IPS-18a (cell line): Measurements from ENCODE around the gene BABAM2.

ENCODE experiments used
- H3K27ac ChIP-seq: one replicate; pipeline ENCODE4 v1.5.1; 2013; ENCODE audit warnings: low read length
- H3K27me3 ChIP-seq: one replicate; pipeline ENCODE4 v1.6.1; 2013; ENCODE audit warnings: mild to moderate bottlenecking, low read length; ENCODE audit not compliant: control insufficient read depth, insufficient read depth
- H3K36me3 ChIP-seq: one replicate; pipeline ENCODE4 v1.6.1; 2013; ENCODE audit warnings: low read depth, low read length; ENCODE audit not compliant: control insufficient read depth
- H3K4me1 ChIP-seq: one replicate; pipeline ENCODE4 v1.6.1; 2013; ENCODE audit warnings: low read depth, low read length; ENCODE audit not compliant: control insufficient read depth
- H3K4me3 ChIP-seq: one replicate; pipeline ENCODE4 v1.5.1; 2013; ENCODE audit warnings: low read length
- H3K9ac ChIP-seq: one replicate; pipeline ENCODE4 v1.6.1; 2013; ENCODE audit warnings: mild to moderate bottlenecking, low read length, moderate library complexity
- H3K9me3 ChIP-seq: one replicate; pipeline ENCODE4 v1.6.1; 2013; ENCODE audit warnings: low read depth, low read length; ENCODE audit not compliant: control insufficient read depth

BABAM2 gene

DNA sequence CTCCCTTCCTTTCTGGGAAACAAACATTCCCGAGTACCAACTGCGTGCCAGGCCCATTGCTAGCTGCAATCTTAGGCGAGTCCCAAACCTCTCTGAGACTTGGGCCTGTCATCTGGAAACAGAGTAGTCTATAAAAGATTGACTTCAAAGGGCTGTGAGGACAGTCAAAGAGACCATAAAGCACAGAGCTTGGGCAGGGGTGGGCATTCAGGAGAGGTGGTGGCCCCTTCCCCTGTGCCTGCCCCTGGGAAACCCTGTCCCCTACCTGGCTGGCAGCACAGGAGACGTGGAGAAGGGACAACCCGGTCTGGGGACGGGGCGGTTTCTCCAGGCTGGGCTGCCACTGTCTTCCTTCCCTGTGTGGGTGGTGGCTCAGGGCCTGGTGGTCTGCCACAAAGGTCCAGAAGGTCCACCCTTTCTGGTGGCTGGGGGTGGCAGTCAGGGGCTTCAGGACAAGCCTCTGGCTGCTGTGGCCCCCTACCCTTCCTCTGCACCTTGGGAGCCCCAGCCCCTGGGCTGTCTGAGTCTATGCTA lies 468.2 kb downstream of the BABAM2 start:
- Histone ChIP-seq H3K36me3 (no peaks in the 10 kb centered on the region), H3K27ac (no peak overlapping the region), H3K9ac (no peak overlapping the region), H3K4me3 (no peak overlapping the region), H3K27me3 (peaks cover 7% of the 10 kb centered on the region), H3K9me3 (no peaks in the 10 kb centered on the region), H3K4me1 (no peaks in the 10 kb centered on the region)

DNA sequence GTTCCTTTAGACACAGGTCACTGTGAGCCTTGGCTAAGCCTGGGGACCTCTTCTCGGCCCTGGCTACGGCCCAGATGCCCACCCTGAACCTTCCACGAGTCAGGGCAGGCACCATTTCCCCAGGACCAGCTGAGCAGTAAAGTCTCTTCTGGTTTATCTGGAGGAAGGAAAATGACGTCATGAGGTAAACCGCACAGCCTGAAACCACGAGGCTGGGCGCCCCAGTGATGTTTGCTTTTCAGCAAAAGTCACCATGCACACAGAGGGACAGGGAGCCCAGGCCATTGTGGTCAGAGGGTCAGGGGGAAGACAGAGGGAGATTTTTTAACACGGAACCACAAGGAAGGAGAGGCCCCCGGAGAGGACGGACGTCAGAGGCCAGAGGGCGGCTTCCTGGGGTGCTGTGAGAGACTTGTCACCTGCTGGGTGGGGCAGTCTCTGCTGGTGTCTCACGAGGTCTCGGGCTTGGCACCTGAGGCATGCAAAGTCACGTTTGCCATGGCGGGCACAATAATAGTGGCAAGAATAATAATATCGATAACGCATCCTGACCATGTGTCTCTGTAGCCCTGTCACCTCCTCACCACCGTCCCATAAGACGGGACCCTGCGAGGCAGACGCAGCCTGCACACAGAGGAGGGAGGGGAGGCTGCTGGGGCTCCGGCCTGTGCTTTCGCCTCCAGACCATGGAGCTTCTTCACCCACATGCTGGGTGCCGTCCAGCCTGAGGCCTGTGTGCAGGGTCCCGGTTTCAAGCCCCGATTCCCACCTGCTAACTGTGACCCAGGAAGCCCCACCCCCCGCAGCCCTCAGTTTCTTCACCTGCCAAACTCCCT lies 468.9 kb downstream of the BABAM2 start:
- no peaks in the 10 kb centered on the region for H3K4me1 ChIP-seq
- H3K27me3 ChIP-seq, result peaks cover 7% of the 10 kb centered on the region
- H3K27ac ChIP-seq, result no peak overlapping the region
- no peak overlapping the region for H3K4me3 ChIP-seq
- H3K9ac ChIP-seq, result no peak overlapping the region
- H3K9me3 ChIP-seq, result no peaks in the 10 kb centered on the region
- H3K36me3 ChIP-seq, result no peaks in the 10 kb centered on the region

DNA sequence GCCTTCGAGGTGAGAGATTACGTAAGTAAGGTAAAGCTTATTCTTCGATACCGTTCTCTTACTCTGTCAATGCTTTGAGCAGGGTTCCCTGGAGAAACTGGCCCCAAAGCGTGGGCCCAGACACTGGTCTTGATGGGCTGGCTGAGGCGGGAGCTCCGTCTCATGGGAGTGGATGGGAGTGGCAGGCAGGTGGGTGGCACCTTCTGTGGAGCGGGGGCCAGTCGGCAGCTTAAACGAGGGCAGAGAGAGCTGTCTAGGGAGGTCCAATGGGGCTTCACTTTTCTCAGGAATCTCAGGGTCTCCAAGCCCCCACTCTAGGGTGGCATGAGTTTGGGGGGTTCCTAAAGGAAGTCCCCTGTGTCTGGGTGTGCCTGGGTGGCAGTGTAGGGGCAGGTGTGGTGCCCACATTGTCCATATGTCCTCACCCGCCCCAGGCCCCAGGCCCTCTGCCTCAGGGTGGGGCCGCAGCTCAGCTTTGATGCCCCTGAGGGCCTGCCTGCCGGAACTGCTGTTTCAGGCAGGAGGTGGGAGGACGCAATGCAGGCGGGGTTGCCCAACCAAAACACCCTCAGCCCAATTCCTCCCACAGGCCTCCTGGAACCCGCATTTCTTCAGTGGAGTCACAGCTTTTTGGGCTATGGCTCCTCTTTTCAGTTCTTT lies 469.7 kb downstream of the BABAM2 start:
- H3K27ac ChIP-seq, result no peak overlapping the region
- no peaks in the 10 kb centered on the region for H3K36me3 ChIP-seq
- H3K4me1 ChIP-seq, result no peaks in the 10 kb centered on the region
- no peaks in the 10 kb centered on the region for H3K9me3 ChIP-seq
- peaks cover 7% of the 10 kb centered on the region for H3K27me3 ChIP-seq
- no peak overlapping the region for H3K9ac ChIP-seq
- no peak overlapping the region for H3K4me3 ChIP-seq

DNA sequence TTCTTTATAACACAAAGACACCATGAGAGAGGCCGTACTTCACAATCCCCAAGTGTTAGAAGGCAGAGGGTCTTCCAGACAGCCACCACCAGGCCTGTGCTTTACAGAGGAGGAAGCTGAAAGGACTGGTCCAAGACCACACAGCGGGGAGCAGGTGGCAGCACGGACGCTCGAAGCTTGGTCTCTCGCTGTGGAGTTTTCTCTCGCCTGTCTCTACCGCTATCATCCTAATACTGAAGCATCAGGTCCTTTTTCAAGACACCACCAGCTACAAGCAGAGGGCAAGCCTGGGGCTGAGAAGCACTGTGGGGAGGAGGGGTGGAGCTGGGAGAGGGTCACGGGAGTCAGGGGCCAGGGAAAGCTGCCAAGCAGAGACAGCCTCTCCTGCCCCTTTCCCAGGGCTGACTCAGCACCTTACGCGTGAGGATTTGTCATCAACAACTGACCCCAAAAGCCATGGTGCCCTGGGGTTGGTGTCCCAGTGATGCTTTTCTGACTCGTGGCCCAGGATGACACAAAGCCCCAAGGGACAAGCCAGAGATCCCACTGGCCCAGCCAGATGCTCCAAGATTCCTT lies 470.3 kb downstream of the BABAM2 start:
- H3K36me3 ChIP-seq, result no peaks in the 10 kb centered on the region
- H3K27me3 ChIP-seq, result peaks cover 7% of the 10 kb centered on the region
- no peak overlapping the region for H3K9ac ChIP-seq
- H3K4me1 ChIP-seq, result no peaks in the 10 kb centered on the region
- no peak overlapping the region for H3K27ac ChIP-seq
- no peaks in the 10 kb centered on the region for H3K9me3 ChIP-seq
- no peak overlapping the region for H3K4me3 ChIP-seq

DNA sequence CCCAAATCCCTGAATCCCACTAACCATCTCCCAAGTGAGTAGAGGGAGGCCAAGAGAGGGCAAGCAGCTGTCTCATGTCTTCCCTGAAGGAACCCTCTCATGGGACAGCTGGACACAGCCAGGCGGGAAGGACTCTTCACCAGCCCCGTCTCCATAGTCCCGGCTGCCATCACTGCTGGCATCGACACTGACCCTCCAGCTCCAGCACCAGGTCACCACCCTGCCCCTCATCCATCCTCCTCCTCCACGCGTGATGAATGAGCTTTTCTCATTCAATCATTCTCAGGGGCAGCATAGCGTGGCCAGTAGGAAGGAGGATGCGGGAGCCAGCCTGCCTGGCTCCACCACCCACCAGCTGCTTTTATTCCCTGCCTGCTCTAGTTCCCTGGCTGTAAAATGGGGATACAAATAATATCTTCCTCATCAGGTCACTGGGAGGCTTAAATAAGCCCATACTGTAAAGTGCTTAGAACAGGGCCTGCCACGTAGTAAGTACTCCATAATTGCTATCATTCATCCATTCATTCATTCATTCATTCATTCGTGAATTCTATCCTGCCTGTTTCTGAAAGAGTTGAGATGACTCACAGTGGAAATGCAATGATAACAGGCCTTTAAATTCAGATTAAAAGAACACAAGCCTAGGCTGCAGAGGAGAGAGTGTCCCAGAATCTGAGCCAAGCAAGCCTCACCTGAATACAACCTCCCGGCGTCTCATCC lies 471.6 kb downstream of the BABAM2 start:
- H3K4me3 ChIP-seq, result no peak overlapping the region
- no peak overlapping the region for H3K27ac ChIP-seq
- H3K4me1 ChIP-seq, result no peaks in the 10 kb centered on the region
- H3K9me3 ChIP-seq, result no peaks in the 10 kb centered on the region
- H3K36me3 ChIP-seq, result no peaks in the 10 kb centered on the region
- peaks cover 7% of the 10 kb centered on the region for H3K27me3 ChIP-seq
- no peak overlapping the region for H3K9ac ChIP-seq

DNA sequence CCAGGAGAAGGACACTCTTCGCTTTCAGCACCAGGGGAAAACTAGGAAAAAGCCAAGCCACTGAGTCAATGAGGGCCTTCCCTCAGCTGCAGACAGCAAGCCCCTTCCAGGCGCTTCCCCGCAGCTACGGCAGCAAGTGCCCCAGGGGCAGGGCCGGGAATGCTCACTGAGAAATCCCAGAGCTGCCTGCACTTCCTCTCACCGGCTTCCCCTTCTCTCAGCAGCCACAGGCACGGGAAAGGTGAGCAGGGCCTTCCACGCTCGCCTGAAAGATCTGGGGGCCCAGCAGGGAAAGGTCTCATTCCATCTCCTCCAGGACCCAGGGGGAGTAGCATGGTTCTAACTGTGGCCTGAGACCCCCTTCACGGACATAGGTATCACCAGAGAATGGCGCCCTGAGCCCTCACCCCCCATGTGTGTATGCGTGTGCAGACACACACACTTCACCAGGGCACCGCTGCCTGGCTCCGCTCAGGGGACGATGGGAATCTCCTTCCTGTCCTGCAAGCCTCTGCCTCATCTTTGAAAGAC lies 472.5 kb downstream of the BABAM2 start:
- H3K9ac ChIP-seq, result no peak overlapping the region
- no peaks in the 10 kb centered on the region for H3K4me1 ChIP-seq
- H3K27me3 ChIP-seq, result peaks cover 7% of the 10 kb centered on the region
- no peak overlapping the region for H3K27ac ChIP-seq
- no peaks in the 10 kb centered on the region for H3K9me3 ChIP-seq
- H3K36me3 ChIP-seq, result no peaks in the 10 kb centered on the region
- no peak overlapping the region for H3K4me3 ChIP-seq

DNA sequence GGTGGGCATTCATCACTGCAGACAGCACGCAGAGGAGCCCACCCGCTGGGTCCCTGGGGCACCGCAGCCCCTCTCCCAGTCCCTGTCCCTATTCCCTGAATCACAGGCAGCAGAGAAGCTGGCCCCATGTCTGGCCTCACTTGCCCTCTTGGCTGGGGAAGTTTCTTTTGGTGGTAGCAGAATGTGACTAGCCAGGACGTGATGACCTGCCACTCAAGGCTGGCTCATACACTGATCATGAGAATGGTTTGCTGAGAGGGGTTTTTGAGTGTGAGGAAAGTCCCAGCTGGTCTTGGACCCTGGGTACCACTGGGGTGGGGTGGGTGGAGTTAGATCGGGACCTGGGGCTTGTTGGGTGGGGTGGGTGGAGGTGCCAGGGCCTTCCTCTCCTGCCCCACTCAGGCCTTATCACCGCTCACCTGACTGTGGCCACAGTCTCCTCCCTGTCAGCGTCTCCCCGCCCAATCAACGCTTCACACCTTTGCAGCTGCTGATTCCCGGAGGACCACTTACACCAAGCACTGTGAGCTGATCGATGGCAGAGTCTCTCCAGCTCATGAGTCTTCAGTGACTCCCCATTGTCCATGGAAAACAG lies 473.3 kb downstream of the BABAM2 start:
- H3K9ac ChIP-seq, result no peak overlapping the region
- peaks cover 7% of the 10 kb centered on the region for H3K27me3 ChIP-seq
- no peaks in the 10 kb centered on the region for H3K4me1 ChIP-seq
- no peaks in the 10 kb centered on the region for H3K36me3 ChIP-seq
- no peak overlapping the region for H3K4me3 ChIP-seq
- H3K27ac ChIP-seq, result no peak overlapping the region
- no peaks in the 10 kb centered on the region for H3K9me3 ChIP-seq

DNA sequence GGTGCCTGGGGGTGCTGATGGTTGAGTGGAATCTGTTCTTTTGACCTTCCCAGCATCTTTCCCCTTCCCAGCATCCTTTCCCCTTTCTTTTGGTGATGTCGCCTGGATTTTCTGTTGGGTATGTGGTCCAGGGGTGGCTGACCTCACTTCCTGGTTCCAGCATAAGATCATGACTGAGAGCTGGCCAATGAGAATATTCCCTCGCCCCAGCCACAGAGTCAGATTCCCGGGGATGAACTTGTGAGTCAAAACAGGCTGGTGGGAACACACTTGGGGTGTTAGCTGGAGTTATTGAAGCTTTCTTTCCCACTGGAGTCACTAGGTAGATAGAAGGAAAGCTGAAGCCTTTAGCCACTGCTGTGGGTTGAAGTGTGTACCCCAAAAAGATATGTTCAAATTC lies 474.1 kb downstream of the BABAM2 start:
- Histone ChIP-seq H3K36me3 (no peaks in the 10 kb centered on the region), H3K4me1 (no peaks in the 10 kb centered on the region), H3K4me3 (no peak overlapping the region), H3K9me3 (no peaks in the 10 kb centered on the region), H3K9ac (no peak overlapping the region), H3K27ac (no peak overlapping the region), H3K27me3 (peaks cover 7% of the 10 kb centered on the region)

DNA sequence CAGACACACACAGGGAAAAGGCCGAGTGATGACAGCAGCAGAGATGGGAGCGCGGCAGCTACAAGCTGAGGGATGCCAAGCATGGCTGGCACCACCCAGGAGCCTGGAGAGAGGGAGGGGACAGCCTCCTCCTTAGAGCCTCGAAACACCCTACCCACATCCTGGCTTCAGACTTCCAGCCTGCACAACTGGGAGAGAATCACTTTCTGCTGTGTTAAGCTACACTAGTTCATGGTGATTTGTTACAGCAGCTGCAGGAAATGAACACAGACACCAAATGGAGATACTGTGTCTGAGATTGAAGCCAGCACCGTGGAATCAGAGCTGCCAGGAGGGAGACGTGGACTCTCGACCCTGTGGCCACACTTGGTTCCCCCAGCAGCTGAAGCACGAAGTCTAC lies 474.6 kb downstream of the BABAM2 start:
- no peak overlapping the region for H3K4me3 ChIP-seq
- peaks cover 7% of the 10 kb centered on the region for H3K27me3 ChIP-seq
- H3K4me1 ChIP-seq, result no peaks in the 10 kb centered on the region
- H3K9ac ChIP-seq, result no peak overlapping the region
- no peaks in the 10 kb centered on the region for H3K36me3 ChIP-seq
- H3K9me3 ChIP-seq, result no peaks in the 10 kb centered on the region
- no peak overlapping the region for H3K27ac ChIP-seq

DNA sequence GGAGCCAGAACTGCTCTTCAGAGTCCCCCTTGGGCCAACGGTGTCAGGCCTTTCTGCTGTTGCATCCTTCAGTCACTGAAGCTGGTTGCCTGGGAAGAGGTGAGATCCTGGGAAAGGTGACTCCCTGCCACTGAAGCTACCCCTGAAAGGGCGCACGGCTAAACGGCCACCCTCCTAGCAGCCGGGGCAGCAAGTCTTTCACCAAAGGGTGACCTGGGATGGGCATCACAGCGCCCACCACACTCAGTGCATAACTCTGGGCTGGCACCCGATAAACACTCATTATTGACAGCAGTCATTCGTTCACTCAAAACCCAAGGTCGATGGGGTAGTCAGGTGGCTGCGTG lies 475.6 kb downstream of the BABAM2 start:
- Histone ChIP-seq H3K27me3 (peaks cover 7% of the 10 kb centered on the region), H3K4me3 (no peak overlapping the region), H3K36me3 (no peaks in the 10 kb centered on the region), H3K27ac (no peak overlapping the region), H3K9ac (no peak overlapping the region), H3K4me1 (no peaks in the 10 kb centered on the region), H3K9me3 (no peaks in the 10 kb centered on the region)
